Naive thymus-derived CD4-positive, alpha-beta T cell (primary cell): ENCODE measurements around the gene AADACL4. TPM values are rescaled to one million over a fixed set of nuclear protein-coding genes. Genes with fewer than 3 reads are reported as not detected.
A peak's percentile ranks its signal among the peaks of the same experiment; 100 is the strongest.

Experiments used
- ATAC-seq: fragments of 150-1000 bp; cut with Tn5 transposase; 2 replicates; pipeline ENCODE4 v1.10.0; 2021; ENCODE audit warnings: mild to moderate bottlenecking, moderate library complexity
- CTCF ChIA-PET: fragments of 350-600 bp; sonication (Branson Sonifier 250); formaldehyde crosslinking; loops from one replicate; lab custom pipeline; 2021; ENCODE audit warnings: antibody characterized with exemption; lab: Charles Lee
- POLR2A ChIA-PET: fragments of 350-600 bp; sonication (Branson Sonifier 250); formaldehyde crosslinking; loops from one replicate; lab custom pipeline; 2021; ENCODE audit warnings: antibody characterized with exemption, inconsistent platforms; lab: Charles Lee
- DNase-seq, 9 donors: peaks; one replicate each; pipeline versions ENCODE4 v3.0.0 to v3.0.0-alpha.2; 2020 to 2022; ENCODE audit warnings: mixed read lengths in 1 of 9
- H3K27ac ChIP-seq: one replicate; pipeline ENCODE4 v1.7.0; 2013; ENCODE audit warnings: mild to moderate bottlenecking, low read depth, low read length, moderate library complexity
- H3K27me3 ChIP-seq, 2 donors: one replicate each; pipeline ENCODE4 v1.7.0; 2013; ENCODE audit warnings: low read length in 2 of 2, mild to moderate bottlenecking in 2 of 2, moderate library complexity in 2 of 2; ENCODE audit not compliant: control insufficient read depth in 2 of 2, insufficient read depth in 2 of 2
- H3K36me3 ChIP-seq, 3 experiments: 1 replicate in 2 of 3; 2 replicates in 1 of 3; pipeline ENCODE4 v1.7.0; 2013; ENCODE audit warnings: low read length in 3 of 3, mild to moderate bottlenecking in 3 of 3, moderate library complexity in 1 of 3; ENCODE audit not compliant: insufficient read depth in 3 of 3, control insufficient read depth in 2 of 3
- H3K4me1 ChIP-seq, 2 donors: one replicate each; pipeline ENCODE4 v1.7.0; 2013; ENCODE audit warnings: low read length in 2 of 2, mild to moderate bottlenecking in 2 of 2, moderate library complexity in 1 of 2; ENCODE audit not compliant: control insufficient read depth in 2 of 2, insufficient read depth in 2 of 2
- H3K4me3 ChIP-seq: 2 replicates; pipeline ENCODE4 v1.7.0; 2013; ENCODE audit warnings: mild to moderate bottlenecking, low read length
- H3K9me3 ChIP-seq, 3 experiments: 1 replicate in 2 of 3; 2 replicates in 1 of 3; pipeline ENCODE4 v1.7.0; 2013; ENCODE audit warnings: low read length in 3 of 3; ENCODE audit not compliant: control insufficient read depth in 2 of 3
- H3K27ac Mint-ChIP-seq, 9 donors: one replicate each; pipeline ENCODE4 v1.8.0; 2020 to 2022; ENCODE audit warnings: mixed read lengths in 9 of 9, mild to moderate bottlenecking in 8 of 9, moderate library complexity in 5 of 9, inconsistent platforms in 2 of 9
- H3K27me3 Mint-ChIP-seq, 5 donors: one replicate each; pipeline ENCODE4 v1.8.0; 2021 to 2022; ENCODE audit warnings: mixed read lengths in 5 of 5, mild to moderate bottlenecking in 1 of 5
- H3K36me3 Mint-ChIP-seq, 5 donors: one replicate each; pipeline ENCODE4 v1.8.0; 2020 to 2022; ENCODE audit warnings: mixed read lengths in 5 of 5, mild to moderate bottlenecking in 3 of 5, inconsistent platforms in 1 of 5
- H3K4me1 Mint-ChIP-seq, 7 donors: one replicate each; pipeline ENCODE4 v1.8.0; 2020 to 2022; ENCODE audit warnings: mixed read lengths in 7 of 7, mild to moderate bottlenecking in 3 of 7, inconsistent platforms in 1 of 7
- H3K4me3 Mint-ChIP-seq, 10 donors: one replicate each; pipeline ENCODE4 v1.8.0; 2020 to 2022; ENCODE audit warnings: mild to moderate bottlenecking in 10 of 10, mixed read lengths in 10 of 10, moderate library complexity in 6 of 10, inconsistent platforms in 2 of 10
- H3K9me3 Mint-ChIP-seq, 11 donors: one replicate each; pipeline ENCODE4 v1.8.0; 2020 to 2022; ENCODE audit warnings: mixed read lengths in 11 of 11, mild to moderate bottlenecking in 4 of 11, inconsistent platforms in 1 of 11, moderate library complexity in 1 of 11
- intact Hi-C, 2 donors: fragments of 100-400 bp; cut with micrococcal nuclease; formaldehyde crosslinking; loops; one replicate each; pipeline ENCODE4 v1.15.1; 2023
- polyA plus RNA-seq, 2 donors: library from polyadenylated mRNA; unstranded; fragments of 300-500 nt; fragmentation: Illumina TruSeq; gene quantifications; one replicate each; pipeline ENCODE4 v1.2.3, GENCODE V29; 2021
- total RNA-seq, 6 experiments: library from RNA in 5 of 6; stranded (reverse) in 5 of 6; gene quantifications; 1 replicate in 5 of 6; 2 replicates in 1 of 6; pipeline ENCODE4 v1.2.3 and lab custom pipeline; 2021 to 2026

The AADACL4 gene
- total and polyA plus RNA-seq, 7 experiments from 2014 or later: not detected

- Histone ChIP-seq H3K4me3 (no peak overlapping the region), H3K4me1 (peaks cover 19 to 37% of the 10 kb centered on the region in 2 donors), H3K27me3 (no peaks in the 10 kb centered on the region), H3K9me3 (no peaks in the 10 kb centered on the region), H3K36me3 (peaks cover 0 to 22% (median 0%) of the 10 kb centered on the region in 3 experiments), H3K27ac (no peak overlapping the region)
- CTCF ChIA-PET: interaction anchor here (1.5 kb wide), 1 partner anchor 9 kb away, joined by 4 read pairs; no protein-coding TSS in a partner anchor
- intact Hi-C loops: loop anchor here (10.0 kb wide), 2 partner anchors 138 to 808 kb away; partner anchors contain the start of genes CLCN6 (in 1 of the 2) and MTHFR (in 1 of the 2)
- POLR2A ChIA-PET: no interaction called here
- Mint-ChIP-seq H3K27ac (peak overlapping the region in 7 of 9 donors; percentile 44 to 96 (median 88)), H3K4me1 (peaks cover 52 to 76% (median 74%) of the 10 kb centered on the region in 7 donors), H3K9me3 (peaks cover 0 to 10% (median 0%) of the 10 kb centered on the region in 11 donors), H3K27me3 (peaks cover 0 to 12% (median 0%) of the 10 kb centered on the region in 5 donors), H3K4me3 (peak overlapping the region in 8 of 10 donors; percentile 35 to 99 (median 66)), H3K36me3 (peaks cover 4 to 53% (median 18%) of the 10 kb centered on the region in 5 donors)
- ATAC-seq (no peak), DNase-seq (no peak)
Measured at GRCh38 chr1:12613180-12613579, 30.7 kb upstream of the AADACL4 start.

DNA sequence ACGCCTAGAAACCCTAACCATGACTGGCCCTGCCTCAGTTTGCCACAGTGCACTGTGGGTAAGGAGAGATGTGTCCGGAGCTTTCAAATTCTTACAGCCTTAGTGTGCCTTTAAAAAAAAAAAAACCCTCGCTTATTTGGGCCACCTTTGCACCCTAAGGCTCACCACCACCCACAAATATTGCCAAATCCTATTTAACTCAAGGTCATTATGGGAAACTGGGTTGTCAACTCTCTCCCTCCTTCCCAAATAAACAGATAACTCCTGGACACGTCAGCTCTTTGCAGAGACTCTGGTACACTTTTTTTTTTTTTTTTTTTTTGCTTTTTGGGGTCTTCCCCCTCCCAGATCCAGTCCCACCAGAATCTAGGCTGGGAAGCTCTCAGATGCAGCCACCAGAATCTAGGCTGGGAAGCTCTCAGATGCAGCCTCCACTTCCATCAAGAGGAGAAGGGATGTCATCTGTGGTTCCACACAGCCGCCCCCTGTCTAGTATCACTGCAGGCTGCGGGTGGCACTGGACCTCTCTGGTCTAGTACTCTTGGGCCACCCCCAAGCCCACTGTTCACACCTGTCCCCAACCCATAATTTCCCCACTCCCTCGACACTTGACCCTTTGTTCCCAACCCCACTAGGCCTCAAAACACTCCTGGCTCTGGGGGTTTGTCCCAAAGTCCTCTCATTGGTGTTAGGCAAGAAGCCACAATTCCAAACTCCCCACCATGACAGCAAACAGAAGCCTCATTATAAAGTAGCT is 29.3 kb upstream of the AADACL4 start:
- Mint-ChIP-seq H3K9me3 (peaks cover 0 to 10% (median 0%) of the 10 kb centered on the region in 11 donors), H3K27ac (peak overlapping the region in 8 of 9 donors; percentile 78 to 98 (median 93)), H3K27me3 (peaks cover 0 to 12% (median 0%) of the 10 kb centered on the region in 5 donors), H3K4me3 (peak overlapping the region; percentile 90 to 99 (median 99)), H3K4me1 (peaks cover 55 to 74% (median 71%) of the 10 kb centered on the region in 7 donors), H3K36me3 (peaks cover 3 to 41% (median 9%) of the 10 kb centered on the region in 5 donors)
- ChIA-PET POLR2A (interaction anchor here (2.0 to 7.4 kb wide), 3 partner anchors 13 to 229 kb away, joined by 10 to 204 read pairs (median 15); no protein-coding TSS in a partner anchor), CTCF (interaction anchor here (0.6 to 8.1 kb wide), 5 partner anchors 13 to 207 kb away, joined by 3 to 110 read pairs (median 4); no protein-coding TSS in a partner anchor)
- Histone ChIP-seq H3K36me3 (peaks cover 0 to 11% (median 0%) of the 10 kb centered on the region in 3 experiments), H3K4me1 (peaks cover 24 to 36% of the 10 kb centered on the region in 2 donors), H3K9me3 (no peaks in the 10 kb centered on the region), H3K4me3 (peak overlapping the region; percentile 81), H3K27me3 (no peaks in the 10 kb centered on the region), H3K27ac (peak overlapping the region; percentile 86)
- intact Hi-C loops: loop anchor here (5.0 to 10.0 kb wide), 7 partner anchors 140 to 810 kb away; partner anchors contain the start of genes CLCN6 (in 1 of the 2), MTHFR (in 1 of the 2), TNFRSF1B (in 1 of the 2) and VPS13D (in 1 of the 2)
- DNase-seq (no peak), ATAC-seq (no peak)

DNA sequence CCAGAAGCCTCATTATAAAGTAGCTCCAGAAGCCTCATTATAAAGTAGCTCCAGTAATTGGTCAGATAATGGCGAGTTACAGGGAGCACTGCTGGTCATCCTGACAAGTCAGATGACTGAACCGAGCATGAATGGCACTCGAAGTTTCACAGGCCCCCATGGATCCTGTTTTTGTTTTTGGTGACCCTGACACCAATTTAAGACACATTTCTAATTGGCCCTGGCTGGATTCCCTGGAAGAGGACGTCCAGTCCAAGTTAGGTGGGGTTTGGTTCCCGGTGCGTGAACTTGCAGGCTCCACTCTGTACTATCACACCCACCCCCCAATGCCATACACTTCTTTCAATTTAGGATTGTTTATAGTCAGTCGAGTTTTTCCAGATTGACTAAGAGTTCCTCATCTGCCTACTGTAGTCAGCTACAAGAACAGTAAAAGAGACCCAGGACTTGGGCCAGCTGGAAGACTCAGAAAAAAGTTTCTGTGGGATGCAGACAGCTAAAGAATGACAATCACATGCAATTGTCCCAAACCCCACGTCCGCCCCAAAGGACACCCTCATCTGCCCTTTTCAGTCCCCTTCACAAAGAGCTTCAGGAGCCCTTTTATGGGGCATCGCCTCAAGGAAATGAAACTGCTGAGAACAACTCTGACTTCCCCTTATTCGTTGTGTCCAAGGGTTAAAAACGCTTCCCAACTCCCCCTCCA is 28.6 kb upstream of the AADACL4 start:
- H3K4me3 ChIP-seq: peak overlapping the region; percentile 81

DNA sequence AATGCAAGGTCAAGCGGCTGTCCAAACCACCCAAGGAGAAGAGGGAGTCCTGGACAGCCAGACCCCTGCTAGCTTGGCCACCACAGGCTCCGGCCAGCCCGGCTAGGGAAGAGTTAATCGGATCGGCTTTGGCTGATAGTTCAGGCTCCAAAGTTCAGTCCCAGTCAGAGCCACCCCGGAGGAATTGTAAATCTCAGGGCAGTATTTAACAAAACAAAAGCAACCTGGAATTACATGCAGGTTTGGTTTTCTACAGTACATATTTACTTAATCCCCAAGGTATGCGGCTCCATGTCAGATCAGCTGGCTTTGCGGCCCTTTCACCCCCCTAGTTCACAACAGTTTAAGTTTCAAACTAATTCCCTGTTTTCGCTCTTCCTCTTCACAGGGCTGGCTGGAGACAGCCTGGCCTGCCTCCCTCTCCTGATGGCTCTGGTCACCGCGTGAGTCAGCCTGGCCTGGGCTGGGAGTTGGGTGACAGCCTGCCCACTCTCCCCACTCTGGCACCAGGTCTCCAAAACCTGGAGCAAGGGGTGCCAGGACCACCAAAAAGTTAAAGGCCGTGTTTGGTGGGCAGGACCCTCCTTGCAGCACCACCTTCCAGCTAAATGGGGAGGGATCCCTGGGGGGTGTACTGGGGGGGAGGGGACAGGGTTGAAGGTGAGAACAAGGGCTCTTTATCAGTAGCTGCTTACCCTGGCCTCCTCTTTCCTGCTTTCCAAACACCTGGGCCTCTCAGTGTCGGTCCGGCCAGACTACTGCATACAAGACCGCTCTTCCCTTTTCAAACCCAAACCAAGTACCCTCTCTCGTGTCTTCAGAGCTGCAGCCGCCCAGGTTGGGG is 27.8 kb upstream of the AADACL4 start:
- DNase-seq: peak in 3 of 9 donors; percentile 11 to 37 (median 32)
- CTCF ChIA-PET: interaction anchor here (0.8 to 8.1 kb wide), 6 partner anchors 15 to 302 kb away, joined by 3 to 110 read pairs (median 4); no protein-coding TSS in a partner anchor
- H3K36me3 ChIP-seq: peaks cover 0 to 11% (median 0%) of the 10 kb centered on the region in 3 experiments
- ATAC-seq: no peak
- POLR2A ChIA-PET: interaction anchor here (1.0 to 7.4 kb wide), 10 partner anchors 14 to 230 kb away, joined by 3 to 204 read pairs (median 10); no protein-coding TSS in a partner anchor
- H3K27me3 Mint-ChIP-seq: peaks cover 0 to 9% (median 0%) of the 10 kb centered on the region in 5 donors
- H3K9me3 ChIP-seq: no peaks in the 10 kb centered on the region
- H3K27ac ChIP-seq: peak overlapping the region; percentile 86
- intact Hi-C loops: loop anchor here (2.0 to 10.0 kb wide), 8 partner anchors 105 to 811 kb away; partner anchors contain the start of genes CLCN6 (in 1 of the 2), MTHFR (in 1 of the 2), TNFRSF1B (in 1 of the 2) and VPS13D (in 1 of the 2)
- H3K27ac Mint-ChIP-seq: peak overlapping the region; percentile 78 to 98 (median 93)
- peak overlapping the region; percentile 90 to 99 (median 99) for H3K4me3 Mint-ChIP-seq
- peaks cover 0 to 29% (median 4%) of the 10 kb centered on the region in 5 donors for H3K36me3 Mint-ChIP-seq
- no peaks in the 10 kb centered on the region for H3K27me3 ChIP-seq
- H3K4me3 ChIP-seq: peak overlapping the region; percentile 81
- peaks cover 48 to 73% (median 70%) of the 10 kb centered on the region in 7 donors for H3K4me1 Mint-ChIP-seq
- peaks cover 0 to 10% (median 0%) of the 10 kb centered on the region in 11 donors for H3K9me3 Mint-ChIP-seq
- peaks cover 37 to 39% of the 10 kb centered on the region in 2 donors for H3K4me1 ChIP-seq

More for the DNA sequence above, 28.6 kb upstream of the AADACL4 start:
- H3K36me3 Mint-ChIP-seq: peaks cover 0 to 37% (median 9%) of the 10 kb centered on the region in 5 donors
- H3K4me1 ChIP-seq: peaks cover 31 to 39% of the 10 kb centered on the region in 2 donors
- intact Hi-C loops: loop anchor here (5.0 to 10.0 kb wide), 7 partner anchors 141 to 811 kb away; partner anchors contain the start of genes CLCN6 (in 1 of the 2), MTHFR (in 1 of the 2), TNFRSF1B (in 1 of the 2) and VPS13D (in 1 of the 2)
- no peak for DNase-seq
- CTCF ChIA-PET: interaction anchor here (0.8 to 8.1 kb wide), 4 partner anchors 14 to 208 kb away, joined by 3 to 110 read pairs (median 6); no protein-coding TSS in a partner anchor
- H3K9me3 ChIP-seq: no peaks in the 10 kb centered on the region
- peaks cover 0 to 10% (median 0%) of the 10 kb centered on the region in 11 donors for H3K9me3 Mint-ChIP-seq
- H3K4me3 Mint-ChIP-seq: peak overlapping the region; percentile 90 to 99 (median 99)
- H3K36me3 ChIP-seq: peaks cover 0 to 11% (median 0%) of the 10 kb centered on the region in 3 experiments
- peaks cover 53 to 75% (median 71%) of the 10 kb centered on the region in 7 donors for H3K4me1 Mint-ChIP-seq
- POLR2A ChIA-PET: interaction anchor here (1.2 to 7.4 kb wide), 7 partner anchors 13 to 230 kb away, joined by 3 to 204 read pairs (median 12); no protein-coding TSS in a partner anchor
- H3K27me3 Mint-ChIP-seq: peaks cover 0 to 12% (median 0%) of the 10 kb centered on the region in 5 donors
- H3K27ac ChIP-seq: peak overlapping the region; percentile 86
- no peak for ATAC-seq
- no peaks in the 10 kb centered on the region for H3K27me3 ChIP-seq
- peak overlapping the region; percentile 78 to 98 (median 93) for H3K27ac Mint-ChIP-seq
